GF-D8 (cell line): ENCODE results near the gene PHLPP1.
"Not testable (repeated sequence)": the region's sequence is repeated elsewhere in the genome, so short reads cannot be mapped to it uniquely, and the experiment has no call there.

Source experiments
- DNase-seq: peaks from one replicate; lab custom pipeline; 2025; lab: John Stamatoyannopoulos, UW

Gene PHLPP1

DNA sequence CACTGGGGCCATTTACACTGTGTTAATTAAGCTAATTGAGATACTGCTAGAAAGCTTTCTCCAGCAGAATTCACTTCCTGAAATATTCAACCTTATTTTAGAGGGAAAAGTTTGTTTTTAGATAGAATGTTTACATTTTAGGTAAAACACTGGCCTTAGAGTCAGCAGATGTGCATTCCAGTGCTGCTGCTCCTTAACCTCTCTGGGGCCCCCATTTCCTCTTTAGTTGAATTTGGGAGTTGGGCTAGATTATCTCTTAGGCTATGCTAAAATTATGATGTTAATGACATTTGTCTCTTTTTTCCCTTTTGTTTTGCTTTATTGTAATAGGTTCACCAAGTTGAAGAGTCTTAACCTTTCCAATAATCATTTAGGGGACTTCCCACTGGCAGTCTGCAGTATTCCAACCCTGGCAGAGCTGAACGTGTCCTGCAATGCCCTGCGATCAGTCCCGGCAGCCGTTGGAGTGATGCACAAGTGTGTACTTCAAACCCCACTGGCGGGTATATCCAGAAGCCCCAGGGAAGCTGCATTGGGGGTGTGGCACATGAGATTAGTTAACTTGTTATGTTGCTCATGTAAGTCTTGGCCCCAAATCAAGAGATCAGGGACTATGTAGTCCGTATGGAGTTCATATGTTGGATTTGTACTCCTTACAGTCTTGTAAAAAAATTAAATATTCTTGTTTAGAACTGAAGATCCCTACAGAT is 179.5 kb downstream of the PHLPP1 start:
- no peak for DNase-seq

DNA sequence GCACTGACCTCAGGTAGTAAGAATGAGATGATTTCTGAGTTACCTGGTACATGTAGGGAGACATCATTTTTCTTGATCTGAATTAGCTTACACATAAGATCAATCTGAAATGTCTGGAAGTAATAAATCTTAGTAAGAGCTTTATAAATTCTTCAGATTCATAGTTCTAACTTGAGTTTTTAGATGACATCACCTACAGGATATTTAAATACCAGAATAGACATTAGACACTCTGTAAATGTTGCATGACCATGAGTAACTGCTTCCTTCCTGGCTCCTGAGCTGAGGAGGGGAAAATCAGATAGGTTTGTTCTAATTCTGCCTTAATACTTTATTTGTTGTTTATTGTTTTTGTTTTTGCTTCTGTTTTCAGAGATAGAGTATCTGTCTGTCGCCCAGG is 181.8 kb downstream of the PHLPP1 start:
- no peak for DNase-seq

DNA sequence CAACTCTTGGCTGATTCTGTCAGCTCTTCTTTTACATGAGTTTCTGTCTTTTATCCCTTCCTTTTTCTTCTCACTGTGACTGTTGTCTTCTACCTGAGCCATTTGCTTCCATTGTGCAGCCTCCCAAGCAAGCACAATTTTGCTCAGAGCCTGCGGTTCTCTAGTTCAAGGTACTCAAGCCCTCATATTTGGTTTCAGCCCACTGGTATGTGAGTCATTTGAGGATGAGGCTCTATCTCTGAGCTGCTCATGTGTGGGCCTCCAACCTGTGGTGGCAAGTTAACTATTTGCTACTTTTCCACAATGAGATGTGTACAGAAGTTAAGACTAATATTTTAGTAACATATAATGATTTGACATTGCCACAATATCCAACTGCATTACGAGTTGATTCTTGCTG is 183.0 kb downstream of the PHLPP1 start:
- no peak for DNase-seq

DNA sequence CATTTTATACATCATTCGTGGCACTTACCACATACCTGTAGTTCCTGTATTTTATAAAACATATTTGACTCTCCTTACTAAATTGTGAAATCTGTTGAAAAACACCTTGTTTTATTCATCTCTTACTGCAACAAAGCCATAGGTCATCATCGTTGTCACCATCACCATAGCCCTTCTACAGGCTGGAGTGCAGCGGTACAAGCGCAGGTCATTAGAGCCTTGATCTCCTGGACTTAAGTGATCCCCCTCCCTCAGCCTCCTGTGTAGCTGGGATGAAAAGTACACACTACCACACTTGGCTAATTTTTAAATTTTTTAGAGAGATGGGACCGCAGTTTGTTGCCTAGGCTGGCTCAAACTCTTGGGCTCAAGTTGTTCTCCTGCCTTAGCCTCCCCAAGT is 184.2 kb downstream of the PHLPP1 start:
- no peak for DNase-seq

DNA sequence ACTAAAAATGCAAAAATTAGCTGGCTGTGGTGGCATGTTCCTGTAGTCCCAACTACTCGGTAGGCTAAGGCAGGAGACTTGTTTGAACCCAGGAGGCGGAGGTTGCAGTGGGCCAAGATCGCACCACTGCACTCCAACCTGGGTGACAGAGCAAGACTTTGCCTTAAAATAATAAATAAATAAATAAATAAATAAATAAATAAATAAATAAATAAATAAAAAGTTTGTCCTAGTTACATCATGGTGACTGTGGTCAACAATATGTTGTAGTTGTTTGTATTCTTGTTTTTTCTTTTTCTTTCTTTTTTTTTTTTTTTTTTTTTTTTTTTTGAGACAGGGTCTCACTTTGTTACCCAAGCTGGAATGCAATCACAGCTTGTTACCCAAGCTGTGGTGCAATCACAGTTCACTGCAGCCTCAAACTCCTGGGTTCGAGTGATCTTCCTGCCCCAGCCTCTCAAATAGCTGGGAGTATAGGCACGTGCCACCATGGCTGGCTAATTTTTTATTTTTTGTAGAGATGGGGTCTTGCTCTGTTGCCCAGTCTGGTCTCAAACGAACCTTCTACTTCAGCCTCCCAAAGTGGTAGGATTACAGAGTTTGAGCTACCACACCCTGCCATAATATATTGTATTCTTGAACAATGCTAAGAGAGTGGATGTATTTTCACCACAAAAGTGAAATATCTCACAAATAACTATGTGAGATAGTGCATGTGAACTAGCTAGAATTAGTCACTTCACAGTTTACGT is 185.0 kb downstream of the PHLPP1 start:
- DNase-seq, result no peak

DNA sequence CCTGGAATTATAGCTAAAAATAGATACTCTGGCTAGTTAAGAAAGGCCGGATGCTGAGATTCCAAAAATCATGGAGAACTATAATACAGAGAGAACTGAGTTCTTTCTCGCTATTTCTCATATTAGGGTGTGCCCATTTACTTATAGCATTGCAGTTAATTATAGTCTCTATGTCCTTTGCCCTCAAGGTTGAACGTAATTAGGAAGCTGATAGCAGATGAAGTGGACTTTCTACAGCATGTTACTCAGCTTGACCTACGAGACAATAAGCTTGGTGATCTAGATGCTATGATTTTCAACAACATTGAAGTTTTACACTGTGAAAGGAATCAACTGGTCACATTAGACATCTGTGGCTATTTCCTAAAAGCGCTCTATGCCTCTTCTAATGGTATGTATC is 187.4 kb downstream of the PHLPP1 start:
- DNase-seq, result no peak

DNA sequence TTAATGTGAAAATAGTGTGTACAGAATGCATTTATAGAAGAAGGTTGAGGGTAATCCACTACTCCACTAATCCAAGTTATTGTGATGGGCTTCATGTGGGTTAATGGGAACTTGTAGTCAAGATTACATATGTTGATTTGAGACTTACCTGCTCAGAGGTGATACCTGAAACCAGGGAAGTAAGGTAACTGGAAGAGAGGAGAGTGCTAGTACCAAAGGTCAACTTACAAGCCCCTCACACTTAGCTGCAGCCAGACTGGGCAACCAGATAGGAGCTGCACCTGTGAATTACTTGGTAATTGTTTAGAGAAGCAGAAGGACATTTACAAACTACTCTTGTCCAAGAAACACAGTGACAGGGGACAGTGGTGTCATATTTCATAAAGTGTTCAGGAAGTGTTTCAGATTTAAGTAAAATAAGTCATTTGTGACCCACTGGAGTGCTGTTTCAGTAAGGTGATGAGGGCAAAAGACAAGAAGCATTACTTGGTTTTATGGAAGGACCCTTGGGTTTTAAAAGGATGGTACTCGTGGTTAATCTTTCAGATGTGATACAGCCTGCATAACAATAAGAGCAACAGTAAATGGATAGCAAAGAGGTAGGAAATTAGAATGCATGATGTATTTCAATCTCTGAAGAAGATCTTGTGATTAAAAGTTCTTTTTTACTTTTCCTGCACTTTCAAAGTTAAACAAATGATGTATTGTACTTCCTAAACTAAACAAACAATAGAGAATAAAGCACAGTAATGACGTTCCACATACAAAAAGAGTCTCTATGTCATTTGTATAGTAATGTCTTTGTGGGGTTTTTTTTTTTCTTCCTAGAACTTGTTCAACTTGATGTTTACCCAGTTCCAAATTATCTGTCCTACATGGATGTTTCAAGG is 189.3 kb downstream of the PHLPP1 start:
- DNase-seq, result no peak

DNA sequence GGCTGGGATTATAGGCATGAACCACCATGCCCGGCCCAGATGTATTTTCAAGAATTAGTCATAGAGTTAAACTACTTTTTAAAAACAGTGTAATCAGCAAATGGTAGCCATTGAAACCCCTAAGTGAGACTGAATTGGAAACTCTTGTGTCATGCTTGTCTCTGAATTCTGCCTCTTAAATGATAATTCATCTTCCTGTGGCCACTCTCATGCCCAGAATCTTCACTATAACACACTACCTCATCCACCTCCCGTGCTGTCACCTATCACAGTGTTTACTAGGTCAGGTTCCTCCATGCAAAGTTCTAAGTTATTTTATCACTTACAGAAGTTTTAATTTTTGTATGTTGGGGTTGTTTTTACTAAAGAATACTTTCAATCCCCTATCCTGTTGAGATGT is 197.5 kb downstream of the PHLPP1 start:
- no peak for DNase-seq

DNA sequence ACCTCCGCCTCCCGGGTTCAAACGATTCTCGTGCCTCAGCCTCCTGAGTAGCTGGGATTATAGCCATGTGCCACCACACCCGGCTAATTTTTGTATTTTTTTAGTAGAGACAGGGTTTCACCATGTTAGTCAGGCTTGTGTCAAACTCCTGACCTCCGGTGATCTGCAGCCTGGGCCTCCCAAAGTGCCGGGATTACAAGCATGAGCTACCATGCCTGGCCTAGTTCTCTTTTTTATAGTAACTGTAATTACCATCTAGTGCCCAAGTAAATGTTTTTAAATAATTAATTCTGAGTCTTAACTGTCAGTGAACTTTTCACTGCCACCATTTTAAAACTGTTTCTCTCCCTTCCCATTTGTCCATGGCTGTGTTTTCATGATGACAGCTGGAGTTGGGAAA is 198.5 kb downstream of the PHLPP1 start:
- not testable (repeated sequence) for DNase-seq

DNA sequence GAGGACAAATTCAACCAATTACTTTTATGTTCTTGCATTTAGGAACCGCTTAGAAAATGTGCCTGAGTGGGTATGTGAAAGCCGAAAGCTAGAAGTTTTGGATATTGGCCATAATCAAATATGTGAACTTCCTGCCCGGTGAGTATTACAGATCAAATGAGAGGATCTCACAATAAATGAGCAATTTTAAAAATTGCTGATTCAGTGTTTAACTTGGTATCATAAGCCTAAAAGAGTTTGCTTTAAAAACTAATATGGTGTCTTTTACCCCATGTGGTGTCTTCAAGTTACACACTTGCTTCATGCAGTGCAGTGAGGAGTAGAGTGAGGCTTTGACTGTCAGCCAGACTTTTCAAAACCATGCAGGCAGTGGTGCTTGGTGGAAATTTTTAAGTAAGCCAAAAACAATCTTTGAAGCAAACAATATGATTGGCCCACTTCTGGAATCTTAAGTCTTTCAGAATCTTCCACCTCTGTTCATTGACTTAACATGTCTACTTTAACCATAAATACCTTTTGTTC is 199.6 kb downstream of the PHLPP1 start:
- no peak for DNase-seq

DNA sequence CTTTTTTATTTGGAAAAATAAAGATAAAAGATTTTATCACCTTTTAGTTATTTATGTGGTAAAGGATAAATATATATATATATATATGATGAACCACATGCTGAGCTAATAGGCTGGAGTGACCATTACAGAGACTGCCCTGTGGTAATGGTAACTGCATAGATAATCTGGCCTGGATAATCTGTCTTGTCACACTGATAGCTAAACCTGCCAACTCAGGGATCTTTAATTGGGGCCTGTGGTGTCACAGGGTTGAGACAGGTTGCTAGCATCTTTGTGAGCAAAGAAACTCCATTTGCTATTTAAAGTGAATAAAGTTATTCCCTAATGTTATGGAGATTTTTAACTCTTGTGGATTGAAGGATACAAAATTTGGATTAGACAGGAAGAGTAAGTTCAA is 203.0 kb downstream of the PHLPP1 start:
- DNase-seq, result no peak

DNA sequence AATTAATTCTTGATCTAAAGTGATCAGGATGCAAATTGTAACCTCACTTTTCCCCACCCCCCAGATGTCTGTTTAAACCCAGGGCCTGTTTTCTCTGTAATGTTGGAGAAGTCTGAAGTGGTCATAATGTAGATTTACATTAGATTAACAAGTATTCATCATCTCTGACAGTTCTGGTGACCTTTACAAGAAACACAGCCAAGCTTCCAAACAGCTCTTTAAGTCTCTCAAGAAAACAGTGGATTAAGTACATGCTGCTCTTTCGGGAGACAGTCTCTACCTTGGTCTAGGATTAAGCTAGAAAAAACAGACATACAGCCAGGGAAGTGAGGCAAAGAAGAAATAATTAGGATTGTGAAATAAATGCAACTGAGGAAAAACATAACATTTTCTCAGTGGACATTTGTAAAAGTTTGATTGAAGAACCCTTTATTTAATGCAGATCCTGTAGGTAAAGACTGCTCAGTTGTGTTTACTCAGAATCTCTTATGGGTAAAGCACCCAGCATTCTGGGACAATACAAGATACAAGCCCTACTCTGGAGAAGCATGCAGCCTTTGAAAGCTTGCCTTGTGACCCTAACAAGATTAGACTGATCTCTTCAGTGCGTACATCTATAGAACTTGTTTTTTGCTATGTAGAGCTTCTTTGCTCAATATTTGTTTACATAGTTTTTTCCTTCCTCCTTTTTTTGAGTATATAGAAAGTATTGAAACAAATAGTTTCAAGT is 203.9 kb downstream of the PHLPP1 start:
- no peak for DNase-seq

DNA sequence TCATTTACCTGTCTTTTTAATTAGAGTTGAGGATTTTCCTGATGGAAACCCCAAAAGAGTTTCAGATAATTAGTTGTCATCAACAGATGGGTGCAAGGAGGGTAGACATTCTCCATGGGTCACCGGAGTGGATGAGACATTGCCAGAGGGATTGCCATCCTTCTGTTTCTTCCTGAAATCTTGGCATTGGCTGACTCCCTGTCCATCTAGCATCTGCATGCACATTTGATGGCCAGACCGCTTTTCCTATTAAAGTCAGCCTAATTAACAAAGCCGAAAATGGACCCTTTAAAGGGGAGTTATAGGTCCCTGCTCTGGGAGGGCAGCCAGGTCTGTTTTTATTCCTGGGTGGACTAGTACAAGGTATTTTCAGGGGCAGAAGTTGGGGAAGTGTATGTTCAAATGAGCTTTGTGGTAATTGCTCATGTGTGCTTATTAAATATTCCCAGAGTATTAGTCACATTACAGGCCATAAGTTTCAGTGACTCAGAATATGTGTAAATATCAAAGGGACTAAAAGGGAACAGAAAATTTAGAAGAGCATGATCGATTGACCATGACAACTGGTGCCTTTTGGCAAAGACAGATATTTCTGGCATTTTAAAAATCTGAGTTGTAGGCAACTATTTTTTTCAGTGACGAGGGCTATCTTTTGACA is 209.8 kb downstream of the PHLPP1 start:
- DNase-seq, result no peak

DNA sequence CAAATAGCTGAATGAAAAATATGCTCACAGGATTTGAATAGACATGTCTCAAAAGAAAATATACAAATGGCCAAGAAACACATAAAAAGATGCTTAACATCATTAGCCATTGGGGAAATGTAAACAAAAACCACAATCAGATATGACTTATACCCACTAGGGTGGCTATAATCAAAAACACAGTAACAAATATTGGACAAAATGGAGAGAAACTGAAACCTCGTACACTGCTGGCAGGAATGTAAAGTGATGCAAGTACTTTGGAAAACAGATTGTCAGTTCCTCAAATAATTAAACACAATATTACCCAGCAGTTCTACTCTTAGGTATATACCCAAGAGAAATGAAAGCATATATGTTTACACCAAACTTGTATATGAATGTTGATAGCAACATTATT is 213.0 kb downstream of the PHLPP1 start:
- no peak for DNase-seq

DNA sequence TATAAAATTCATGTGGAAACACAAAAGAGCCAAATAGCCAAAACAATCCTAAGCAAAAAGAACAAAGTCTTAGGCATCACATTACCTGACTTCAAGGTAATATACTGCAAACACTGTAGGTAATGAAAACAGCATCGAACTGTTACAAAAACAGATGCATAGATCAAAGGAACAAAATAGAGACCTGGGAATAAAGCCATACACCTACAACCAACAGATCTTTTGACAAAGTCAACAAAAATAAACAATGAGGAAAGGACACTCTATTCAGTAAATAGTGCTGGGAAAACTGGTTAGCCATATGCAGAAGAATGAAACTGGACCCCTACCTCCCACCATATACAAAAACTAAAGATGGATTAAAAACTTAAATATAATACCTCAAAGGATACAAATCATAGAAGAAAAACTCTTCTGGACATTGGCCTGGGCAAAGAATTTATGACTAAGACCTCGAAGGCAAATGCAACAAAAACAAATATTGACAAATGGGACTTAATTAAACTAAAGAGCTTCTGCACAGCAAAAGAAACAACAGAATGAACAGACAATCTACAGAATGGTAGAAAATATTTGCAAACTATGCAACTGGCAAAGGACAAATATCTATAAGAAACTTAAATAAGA is 218.0 kb downstream of the PHLPP1 start:
- DNase-seq, result no peak

DNA sequence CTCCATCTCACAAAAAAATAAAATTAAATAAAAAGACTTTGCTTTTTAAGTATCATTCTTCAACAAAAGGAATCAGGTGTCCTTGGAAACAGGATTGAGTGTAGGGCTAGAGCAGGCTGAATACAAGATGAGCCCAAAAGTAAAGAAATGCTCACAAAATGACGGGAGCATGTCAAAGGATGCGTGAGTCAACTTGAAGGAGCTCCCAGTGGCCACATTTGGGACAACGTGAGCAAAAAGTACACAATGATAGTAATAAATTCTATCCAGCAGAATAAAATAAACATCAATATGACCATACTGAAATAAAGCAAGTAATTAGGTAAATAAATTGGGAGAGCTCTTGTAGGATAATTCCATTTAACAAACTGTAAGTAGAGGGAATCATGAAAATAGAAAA is 220.7 kb downstream of the PHLPP1 start:
- DNase-seq, result no peak

DNA sequence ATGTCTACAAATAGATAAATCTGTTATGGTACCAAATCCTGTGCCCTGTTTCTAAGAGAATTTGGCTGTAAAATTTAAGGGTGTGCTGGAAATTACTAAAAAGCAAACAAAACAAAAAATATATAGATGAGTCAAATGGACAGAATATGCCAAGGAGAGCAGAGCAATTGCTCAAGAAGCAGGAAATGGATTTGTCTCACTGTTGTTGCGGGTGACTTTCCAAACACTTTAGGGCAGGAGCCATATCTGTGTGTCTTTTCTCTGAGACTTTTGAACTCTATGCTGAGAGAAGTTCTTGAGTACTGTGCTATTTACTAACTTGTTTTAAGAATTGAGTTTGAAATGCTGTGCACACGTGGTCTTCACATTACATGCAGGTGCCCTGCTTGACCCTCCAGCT is 221.7 kb downstream of the PHLPP1 start:
- peak; percentile 45 for DNase-seq

DNA sequence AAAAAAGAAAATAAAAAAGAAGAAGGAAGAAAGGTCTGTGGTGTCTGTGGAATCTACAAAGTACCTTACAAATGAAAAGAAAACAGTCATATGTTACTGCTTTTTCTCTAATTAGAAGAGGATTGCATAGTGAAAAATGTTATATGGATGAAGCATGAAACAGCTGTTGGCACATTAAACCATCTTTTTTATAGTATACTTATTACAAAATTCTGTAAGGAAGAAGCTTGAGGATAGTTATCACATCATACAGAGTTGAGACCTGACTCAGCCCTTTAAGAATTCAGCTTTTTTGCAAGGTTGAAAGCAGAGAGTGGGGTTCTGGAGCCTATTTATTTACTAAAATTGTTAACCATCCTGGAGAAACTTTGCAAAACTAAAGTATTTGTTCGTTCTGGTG is 222.7 kb downstream of the PHLPP1 start:
- DNase-seq, result no peak

DNA sequence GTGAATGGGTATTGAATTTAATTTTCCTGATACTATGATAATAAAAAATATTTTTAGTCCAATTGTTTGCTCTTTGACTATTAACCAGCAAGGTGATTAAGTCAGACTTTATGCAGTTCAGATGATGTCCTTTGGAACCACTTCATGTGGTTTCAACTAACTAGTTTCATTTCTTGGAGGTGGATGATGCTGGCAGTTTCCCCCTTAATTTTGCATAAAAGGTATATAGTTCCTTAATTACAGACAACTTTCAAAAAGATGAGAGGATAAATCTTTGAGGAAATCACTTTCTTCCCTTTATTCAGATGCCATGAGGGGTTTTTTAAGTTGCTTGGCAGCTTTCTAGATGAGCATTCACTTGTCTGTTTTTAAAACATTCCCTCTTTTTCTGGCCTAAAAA is 223.1 kb downstream of the PHLPP1 start:
- DNase-seq, result no peak

DNA sequence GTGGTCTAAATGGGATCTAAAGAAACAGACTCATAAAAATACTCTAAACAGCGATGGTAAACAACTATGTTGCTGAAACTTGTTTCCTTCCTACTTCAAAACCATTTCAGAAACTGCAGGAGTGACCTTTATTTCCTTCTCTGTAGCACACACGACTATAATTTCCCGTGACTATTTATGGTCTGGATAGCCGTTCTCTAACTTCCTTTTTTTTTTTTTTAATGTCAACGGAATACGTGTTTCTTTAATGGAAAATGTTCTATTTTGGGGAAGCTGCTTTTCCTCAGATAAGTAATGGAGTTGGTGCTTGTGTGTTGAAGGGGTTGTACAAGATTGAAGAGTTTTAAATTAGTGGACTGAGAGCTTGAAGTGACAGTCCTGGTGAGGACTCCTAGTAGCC is 224.1 kb downstream of the PHLPP1 start:
- peak; percentile 97 for DNase-seq

DNA sequence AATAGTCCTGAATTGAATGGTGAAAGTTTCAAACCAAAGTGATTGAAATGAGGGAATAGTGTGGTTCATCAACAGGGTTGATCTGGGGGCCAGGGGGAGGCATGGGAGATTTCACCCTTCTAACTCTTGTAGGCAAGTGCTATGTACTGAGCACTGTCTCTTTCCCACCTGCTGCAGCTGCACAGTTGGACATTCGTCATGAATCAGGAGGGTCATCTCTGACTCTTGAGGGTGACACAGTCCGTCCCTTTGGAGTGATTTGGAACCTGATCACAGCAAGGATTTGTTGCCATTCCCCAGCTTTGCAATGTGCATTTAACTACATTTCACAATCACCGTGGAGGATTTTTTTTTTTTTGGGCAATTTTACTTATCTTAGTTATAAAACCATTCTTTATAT is 224.6 kb downstream of the PHLPP1 start:
- DNase-seq, result no peak
